GM12891 (cell line): ENCODE results near the gene TP73.

Experiments used
- PAX5 ChIP-seq: IDR thresholded peaks from 2 replicates; pipeline ENCODE4 v1.6.1; 2011; ENCODE audit warnings: low read length, moderate library complexity, mild to moderate bottlenecking; ENCODE audit not compliant: insufficient read depth, severe bottlenecking
- POLR2A ChIP-seq: IDR thresholded peaks from 2 replicates; pipeline ENCODE4 v1.6.1; 2011; ENCODE audit warnings: low read depth, low read length, control low read depth
- POLR2AphosphoS5 ChIP-seq: IDR thresholded peaks from 2 replicates; pipeline ENCODE4 v1.6.1; 2011; ENCODE audit warnings: low read depth, low read length, control low read depth
- POU2F2 ChIP-seq: IDR thresholded peaks from 2 replicates; pipeline ENCODE4 v1.6.1; 2011; ENCODE audit warnings: low read depth, mild to moderate bottlenecking, control low read depth, low read length, moderate library complexity
- SPI1 ChIP-seq: IDR thresholded peaks from 2 replicates; pipeline ENCODE4 v1.6.1; 2011; ENCODE audit warnings: low read depth, low read length, control low read depth
- TAF1 ChIP-seq: IDR thresholded peaks from 2 replicates; pipeline ENCODE4 v1.6.1; 2011; ENCODE audit warnings: low read depth, low read length, control low read depth

- TF ChIP-seq PAX5, result no peak
- no peak for TF ChIP-seq POLR2A
- TF ChIP-seq POLR2AphosphoS5, result no peak
- no peak for TF ChIP-seq TAF1
- no peak for TF ChIP-seq SPI1
- no peak for TF ChIP-seq POU2F2
Measured at GRCh38 chr1:3717715-3718601, 65.6 kb downstream of the TP73 start.
